H1 (cell line): ENCODE data around the gene NCK1. TPM values are rescaled to one million over a fixed set of nuclear protein-coding genes. Genes with fewer than 3 reads are reported as not detected.

Experiments
- CTCF ChIA-PET: fragments of 300-600 bp; sonication (Branson Sonifier 250); formaldehyde crosslinking; loops from one replicate; lab custom pipeline; 2021; ENCODE audit not compliant: partially characterized antibody; lab: Charles Lee
- POLR2A ChIA-PET: fragments of 300-600 bp; sonication (Branson Sonifier 250); formaldehyde crosslinking; loops from one replicate; lab custom pipeline; 2021; ENCODE audit warnings: inconsistent platforms; ENCODE audit not compliant: partially characterized antibody; lab: Charles Lee
- DNase-seq, 2 experiments: peaks; one replicate each; pipeline versions ENCODE4 v3.0.0 to v3.0.0-alpha.2; 2010 to 2022; ENCODE audit warnings: low spot score in 2 of 2, low read depth in 1 of 2, mixed read lengths in 1 of 2
- FAIRE-seq: peaks from 2 replicates; lab custom pipeline; 2011; peaks lifted over from hg19 to GRCh38; lab: Jason Lieb, UNC
- H2AFZ ChIP-seq: 2 replicates; pipeline ENCODE4 v1.8.1; 2012; ENCODE audit warnings: low read length, inconsistent platforms
- H2AK5ac ChIP-seq: 2 replicates; pipeline ENCODE4 v1.6.1; 2013; ENCODE audit warnings: low read depth, low read length
- H2BK120ac ChIP-seq: replicated peaks from 2 replicates; pipeline ENCODE3; 2013; ENCODE audit warnings: low read depth, low read length, inconsistent platforms
- H2BK12ac ChIP-seq: 2 replicates; pipeline ENCODE4 v1.6.1; 2013; ENCODE audit warnings: low read depth, low read length
- H2BK15ac ChIP-seq: 2 replicates; pipeline ENCODE4 v1.6.1; 2013; ENCODE audit warnings: low read length
- H2BK20ac ChIP-seq: 2 replicates; pipeline ENCODE4 v1.6.1; 2013; ENCODE audit warnings: low read length
- H2BK5ac ChIP-seq: 2 replicates; pipeline ENCODE4 v1.6.1; 2013; ENCODE audit warnings: low read depth, low read length
- H3K14ac ChIP-seq: 2 replicates; pipeline ENCODE4 v1.6.1; 2013; ENCODE audit warnings: inconsistent platforms; ENCODE audit not compliant: insufficient read length
- H3K18ac ChIP-seq: 2 replicates; pipeline ENCODE4 v1.6.1; 2013; ENCODE audit warnings: low read length; ENCODE audit errors: extremely low read depth
- H3K23ac ChIP-seq: 2 replicates; pipeline ENCODE4 v1.6.1; 2013; ENCODE audit warnings: inconsistent platforms; ENCODE audit not compliant: insufficient read length
- H3K23me2 ChIP-seq: 2 replicates; pipeline ENCODE4 v1.6.1; 2013; ENCODE audit warnings: low read depth, low read length
- H3K27ac ChIP-seq: 2 replicates; pipeline ENCODE4 v1.6.1; 2011; ENCODE audit warnings: low read depth, low read length, inconsistent platforms
- H3K27me3 ChIP-seq, 4 experiments: replicated peaks in 1 of 4; 1 replicate in 1 of 4; 2 replicates in 3 of 4; pipeline versions ENCODE4 v1.6.1 to v1.8.1; 2011 to 2013; ENCODE audit warnings: low read length in 3 of 4, mild to moderate bottlenecking in 3 of 4, inconsistent platforms in 2 of 4, mixed read lengths in 2 of 4, moderate library complexity in 1 of 4; ENCODE audit not compliant: control insufficient read depth in 3 of 4, insufficient read depth in 3 of 4; ENCODE audit errors: extremely low read depth in 1 of 4
- H3K36me3 ChIP-seq, 4 experiments: 2 replicates each; pipeline versions ENCODE4 v1.6.1 to v1.8.1; 2011 to 2013; ENCODE audit warnings: mild to moderate bottlenecking in 4 of 4, low read length in 3 of 4, moderate library complexity in 2 of 4, control low read depth in 1 of 4, inconsistent platforms in 1 of 4; ENCODE audit not compliant: insufficient read depth in 4 of 4, control insufficient read depth in 2 of 4
- H3K4ac ChIP-seq: replicated peaks from 2 replicates; pipeline ENCODE3; 2013; ENCODE audit warnings: low read length, low read depth, mixed read lengths, inconsistent platforms; ENCODE audit not compliant: insufficient read length
- H3K4me1 ChIP-seq, 4 experiments: replicated peaks in 1 of 4; 1 replicate in 1 of 4; 2 replicates in 3 of 4; pipeline versions ENCODE4 v1.6.1 to v1.8.1; 2011 to 2013; ENCODE audit warnings: low read length in 3 of 4, inconsistent platforms in 2 of 4, mixed read lengths in 1 of 4; ENCODE audit not compliant: insufficient read depth in 4 of 4, control insufficient read depth in 3 of 4
- H3K4me2 ChIP-seq, 2 experiments: 2 replicates each; pipeline versions ENCODE4 v1.6.1 to v1.8.1; 2011 to 2013; ENCODE audit warnings: low read depth in 2 of 2, low read length in 2 of 2, control low read depth in 1 of 2, inconsistent platforms in 1 of 2, mild to moderate bottlenecking in 1 of 2; ENCODE audit not compliant: insufficient read depth in 1 of 2
- H3K4me3 ChIP-seq, 4 experiments: fragments of 200-600, 300-600 bp in 1 of 4; sonication (generic), shearing (Covaris generic), sonication (Bioruptor Twin) in 1 of 4; 2 replicates each; pipeline versions ENCODE4 v1.5.1 to v1.8.1; 2011 to 2016; ENCODE audit warnings: low read length in 4 of 4, low read depth in 3 of 4, control low read depth in 2 of 4, inconsistent platforms in 2 of 4, mild to moderate bottlenecking in 2 of 4, mixed read lengths in 1 of 4, moderate library complexity in 1 of 4; ENCODE audit not compliant: insufficient read depth in 2 of 4; ENCODE audit errors: extremely low read depth in 1 of 4
- H3K56ac ChIP-seq: replicated peaks from 2 replicates; pipeline ENCODE3; 2013; ENCODE audit warnings: low read depth, mild to moderate bottlenecking, mixed read lengths, low read length, inconsistent platforms; ENCODE audit not compliant: insufficient read length
- H3K79me1 ChIP-seq: 2 replicates; pipeline ENCODE4 v1.6.1; 2013; ENCODE audit warnings: low read depth, low read length, control low read depth
- H3K79me2 ChIP-seq, 2 experiments: 2 replicates each; pipeline versions ENCODE4 v1.6.1 to v1.8.1; 2012 to 2013; ENCODE audit warnings: low read length in 2 of 2, mild to moderate bottlenecking in 2 of 2, inconsistent platforms in 1 of 2; ENCODE audit not compliant: insufficient read depth in 2 of 2, control insufficient read depth in 1 of 2
- H3K9ac ChIP-seq, 4 experiments: replicated peaks in 1 of 4; 1 replicate in 1 of 4; 2 replicates in 3 of 4; pipeline versions ENCODE4 v1.6.1 to v1.8.1; 2011 to 2013; ENCODE audit warnings: low read depth in 3 of 4, low read length in 3 of 4, control low read depth in 2 of 4, mild to moderate bottlenecking in 2 of 4, moderate library complexity in 2 of 4, inconsistent platforms in 1 of 4; ENCODE audit errors: extremely low read depth in 1 of 4
- H3K9me3 ChIP-seq, 2 experiments: 2 replicates each; pipeline versions ENCODE4 v1.6.1 to v1.8.1; 2012 to 2013; ENCODE audit warnings: mild to moderate bottlenecking in 2 of 2, moderate library complexity in 2 of 2, control low read depth in 1 of 2, inconsistent platforms in 1 of 2, low read depth in 1 of 2, low read length in 1 of 2, mixed read lengths in 1 of 2; ENCODE audit not compliant: insufficient read depth in 2 of 2
- H4K20me1 ChIP-seq, 2 experiments: replicated peaks in 1 of 2; 2 replicates each; pipeline versions ENCODE3 to v1.8.1; 2011 to 2013; ENCODE audit warnings: inconsistent platforms in 2 of 2, low read length in 2 of 2, mild to moderate bottlenecking in 1 of 2; ENCODE audit not compliant: insufficient read depth in 2 of 2, control insufficient read depth in 1 of 2
- H4K5ac ChIP-seq: 2 replicates; pipeline ENCODE4 v1.6.1; 2013; ENCODE audit warnings: low read length, low read depth, mixed read lengths, inconsistent platforms; ENCODE audit not compliant: insufficient read length
- H4K8ac ChIP-seq: 2 replicates; pipeline ENCODE4 v1.8.0; 2013; ENCODE audit warnings: mild to moderate bottlenecking, moderate library complexity, low read length, inconsistent platforms; ENCODE audit not compliant: insufficient read depth; ENCODE audit errors: extremely low read depth
- H4K91ac ChIP-seq: replicated peaks from 2 replicates; pipeline ENCODE3; 2013; ENCODE audit warnings: low read length, mixed read lengths, inconsistent platforms; ENCODE audit not compliant: insufficient read length
- CEBPB ChIP-seq: IDR thresholded peaks from 2 replicates; pipeline ENCODE4 v1.6.1; 2012; ENCODE audit warnings: low read depth, low read length
- SIRT6 ChIP-seq: IDR thresholded peaks from one replicate; pipeline ENCODE4 v1.7.1; 2012; ENCODE audit warnings: low read length, inconsistent platforms
- SP2 ChIP-seq: IDR thresholded peaks from 2 replicates; pipeline ENCODE4 v1.6.1; 2012; ENCODE audit warnings: mild to moderate bottlenecking, low read length, inconsistent platforms
- WGBS, 2 experiments: shearing (Covaris generic) in 1 of 2; methylation state at CpG; one replicate each; pipeline versions ENCODE4 v1.1.6 to v1.1.7; 2013 to 2015; ENCODE audit warnings: low lambda C conversion rate in 2 of 2, mixed read lengths in 2 of 2, inconsistent platforms in 1 of 2, low coverage in 1 of 2, missing lambda C conversion rate in 1 of 2; ENCODE audit not compliant: insufficient replicate concordance in 2 of 2, insufficient coverage in 1 of 2, insufficient read length in 1 of 2; ENCODE audit errors: extremely low coverage in 1 of 2, missing lambda C conversion rate in 1 of 2; 5-methylcytosine and 5-hydroxymethylcytosine counted together
- polyA plus RNA-seq, 7 experiments: library from polyadenylated mRNA; depleted of rRNA in 3 of 7; stranded (reverse) in 5 of 7; unstranded in 2 of 7; fragments of >200 nt in 5 of 7; fragments of 200-250 nt in 2 of 7; gene quantifications; 1 replicate in 5 of 7; 2 replicates in 1 of 7; 4 replicates in 1 of 7; pipeline versions ENCODE4 v1.2.1 to v1.2.3, GENCODE V29; 2011 to 2013; ENCODE audit warnings: missing spikeins in 2 of 7, mixed read lengths in 2 of 7
- total RNA-seq: library from RNA; stranded (reverse); fragmentation: NEBNext Ultra II Directional; extraction: Animal tissue kit (Norgen Biotek cat#: 25700); gene quantifications from 2 replicates; pipeline ENCODE4 v1.2.1, GENCODE V29; 2021
- TF ChIP-seq, protein P1 (sequence below): IDR thresholded peaks from 2 replicates; pipeline ENCODE4 v1.6.1; 2011; ENCODE audit warnings: low read depth, mild to moderate bottlenecking, low read length; ENCODE audit not compliant: insufficient read depth
- TF ChIP-seq, protein P2 (sequence below): IDR thresholded peaks from 2 replicates; pipeline ENCODE4 v1.6.1; 2012; ENCODE audit warnings: inconsistent platforms

Gene NCK1
- total and polyA plus RNA-seq, 2 of the 8 experiments (the other 6 are each of a cell fraction or from before 2014, with no cell fraction given) = 10.0 to 28.5 TPM

DNA sequence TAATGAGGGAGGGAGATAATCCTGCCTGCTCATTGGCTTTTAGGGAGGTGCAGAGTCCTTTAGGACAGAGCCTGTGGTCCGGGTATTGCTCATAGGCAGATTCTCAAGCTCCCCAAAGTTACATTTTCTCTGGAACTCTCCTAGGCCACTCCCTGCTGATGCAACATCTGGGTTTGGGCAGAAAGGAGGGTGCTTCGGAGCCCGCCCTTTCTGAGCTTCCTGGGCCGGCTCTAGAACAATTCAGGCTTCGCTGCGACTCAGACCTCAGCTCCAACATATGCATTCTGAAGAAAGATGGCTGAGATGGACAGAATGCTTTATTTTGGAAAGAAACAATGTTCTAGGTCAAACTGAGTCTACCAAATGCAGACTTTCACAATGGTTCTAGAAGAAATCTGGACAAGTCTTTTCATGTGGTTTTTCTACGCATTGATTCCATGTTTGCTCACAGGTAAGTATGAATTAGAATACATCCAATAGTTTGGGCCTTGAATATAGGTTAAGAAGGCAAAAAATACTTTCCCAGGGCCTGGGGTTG lies 95.8 kb downstream of the NCK1 start, which contains the start of gene IL20RB:
Gene IL20RB, plus strand, starts transcription at position 233 of the 538 bp plus-strand sequence. Its CDS starts 131 bp downstream, at position 364.
- POLR2A ChIA-PET = interaction anchor here (0.5 to 1.2 kb wide), 3 partner anchors 28 to 210 kb away, joined by 3 to 6 read pairs (median 4); partner anchors contain the start of gene STAG1

More for the DNA sequence above, 95.8 kb downstream of the NCK1 start, which contains the start of gene IL20RB:
- Histone ChIP-seq H3K4me2 (no peak within 1 kb of the TSS), H3K4me1 (no peaks in the 10 kb centered on the region), H3K27ac (no peak within 1 kb of the TSS), H3K36me3 (no peaks in the 10 kb centered on the region), H3K9me3 (no peaks in the 10 kb centered on the region), H2BK120ac (no peak within 1 kb of the TSS), H2AK5ac (no peak within 1 kb of the TSS), H4K5ac (no peak within 1 kb of the TSS), H3K56ac (no peak within 1 kb of the TSS), H3K79me1 (no peaks in the 10 kb centered on the region), H2BK15ac (no peak within 1 kb of the TSS), H3K4ac (no peak within 1 kb of the TSS), H3K79me2 (no peaks in the 10 kb centered on the region), H2BK12ac (no peak within 1 kb of the TSS), H3K9ac (no peak within 1 kb of the TSS), H3K18ac (no peak within 1 kb of the TSS), H3K14ac (no peak within 1 kb of the TSS), H4K91ac (no peak within 1 kb of the TSS), H3K23me2 (no peaks in the 10 kb centered on the region), H3K23ac (no peak within 1 kb of the TSS), H2AFZ (no peak within 1 kb of the TSS), H2BK5ac (no peak within 1 kb of the TSS), H3K4me3 (no peak within 1 kb of the TSS), H3K27me3 (no peaks in the 10 kb centered on the region), H4K8ac (no peak within 1 kb of the TSS), H2BK20ac (no peak within 1 kb of the TSS), H4K20me1 (peaks cover 0 to 1% of the 10 kb centered on the region in 2 experiments)
- DNase-seq (peak in 1 of 2 experiments; percentile 15), FAIRE-seq (no peak)
- TF ChIP-seq CEBPB (peak; percentile 81), SIRT6 (no peak), SP2 (no peak)
- TF ChIP-seq, protein P1, sequence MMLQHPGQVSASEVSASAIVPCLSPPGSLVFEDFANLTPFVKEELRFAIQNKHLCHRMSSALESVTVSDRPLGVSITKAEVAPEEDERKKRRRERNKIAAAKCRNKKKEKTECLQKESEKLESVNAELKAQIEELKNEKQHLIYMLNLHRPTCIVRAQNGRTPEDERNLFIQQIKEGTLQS = 0 out of 2 replicates have a peak, but pooled peaks have one; percentile 40
- TF ChIP-seq, protein P2, sequence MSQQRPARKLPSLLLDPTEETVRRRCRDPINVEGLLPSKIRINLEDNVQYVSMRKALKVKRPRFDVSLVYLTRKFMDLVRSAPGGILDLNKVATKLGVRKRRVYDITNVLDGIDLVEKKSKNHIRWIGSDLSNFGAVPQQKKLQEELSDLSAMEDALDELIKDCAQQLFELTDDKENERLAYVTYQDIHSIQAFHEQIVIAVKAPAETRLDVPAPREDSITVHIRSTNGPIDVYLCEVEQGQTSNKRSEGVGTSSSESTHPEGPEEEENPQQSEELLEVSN = peak; percentile 49; the same call in 1 of the 2 replicates
- WGBS, 2 experiments = 87% methylated on average over 7 of the region's 7 CpGs; no CpG with 5 or more reads in 1 of the 2 experiments
- CTCF ChIA-PET = interaction anchor here (0.6 to 1.6 kb wide), 5 partner anchors 9 to 199 kb away, joined by 3 to 5 read pairs (median 4); no protein-coding TSS in a partner anchor
